Head of caudate nucleus (tissue), 42 donors: ENCODE measurements around the gene EIF1.
"Not testable (repeated sequence)": the region's sequence is repeated elsewhere in the genome, so short reads cannot be mapped to it uniquely, and the experiment has no call there.

Source experiments
- DNase-seq, 42 donors: peaks; one replicate each; pipeline versions ENCODE4 v3.0.0 to v3.0.0-alpha.2; 2020 to 2021; ENCODE audit warnings: mixed read lengths in 7 of 42
- intact Hi-C: fragments of 100-400 bp; cut with DNase I; formaldehyde crosslinking; loops from one replicate; pipeline ENCODE4 v1.15.0; 2022

Gene EIF1

GRCh38 chr17:41691031-41691777, 2.5 kb downstream of the EIF1 start:
- intact Hi-C loops = no loop called here
- no peak for DNase-seq

GRCh38 chr17:41692722-41693521, 4.2 kb downstream of the EIF1 start:
- intact Hi-C loops = no loop called here
- no peak for DNase-seq

GRCh38 chr17:41695134-41695661, 6.5 kb downstream of the EIF1 start:
- no peak for DNase-seq

GRCh38 chr17:41695954-41696757, 7.5 kb downstream of the EIF1 start:
- intact Hi-C loops = no loop called here
- DNase-seq = peak in 38 of 42 donors; percentile 15 to 86 (median 65)

More at GRCh38 chr17:41695134-41695661, 6.5 kb downstream of the EIF1 start:
- intact Hi-C loops = no loop called here

GRCh38 chr17:41697122-41697962, 8.7 kb downstream of the EIF1 start:
- intact Hi-C loops = no loop called here
- DNase-seq = peak in 39 of 42 donors; percentile 22 to 83 (median 55)

GRCh38 chr17:41700843-41701242, 12.2 kb downstream of the EIF1 start:
- intact Hi-C loops = not testable (repeated sequence)

GRCh38 chr17:41702712-41703111, 14.0 kb downstream of the EIF1 start:
- DNase-seq = no peak
- intact Hi-C loops = no loop called here

More at GRCh38 chr17:41700843-41701242, 12.2 kb downstream of the EIF1 start:
- DNase-seq = not testable (repeated sequence)

- intact Hi-C loops = no loop called here
- DNase-seq = peak in 10 of 42 donors; percentile 10 to 68 (median 32)
Observed at GRCh38 chr17:41705271-41705991, 16.7 kb downstream of the EIF1 start.

GRCh38 chr17:41707803-41708669, 19.4 kb downstream of the EIF1 start:
- DNase-seq = no peak
- intact Hi-C loops = no loop called here

- peak; percentile 34 to 94 (median 72) for DNase-seq
Observed at GRCh38 chr17:41710472-41711090, 21.9 kb downstream of the EIF1 start.

GRCh38 chr17:41711669-41712400, 23.1 kb downstream of the EIF1 start, which contains the start of gene GAST:
Gene GAST (plus strand): TSS chr17:41712331. CDS start chr17:41715437, 3,106 bp downstream.
- intact Hi-C loops = no loop called here
- DNase-seq = no peak

More at GRCh38 chr17:41710472-41711090, 21.9 kb downstream of the EIF1 start:
- intact Hi-C loops = no loop called here

- DNase-seq = peak in 10 of 42 donors; percentile 20 to 65 (median 32)
- intact Hi-C loops = no loop called here
Observed at GRCh38 chr17:41717408-41718286, 29.0 kb downstream of the EIF1 start.

GRCh38 chr17:41718287-41718645, 29.6 kb downstream of the EIF1 start:
- DNase-seq = peak; percentile 28 to 87 (median 70)
- intact Hi-C loops = no loop called here

GRCh38 chr17:41722231-41722630, 33.5 kb downstream of the EIF1 start:
- intact Hi-C loops = no loop called here
- DNase-seq = no peak
